Activated T-helper 1 cell treated with anti-CD3 and anti-CD28 coated beads, Interleukin-12 subunit alpha, Interleukin-12 subunit beta, Interleukin-2, Interleukin-4 antibody, amounts not matched to agents 30 ng/mL and 10 ng/mL and 1 ng/mL, durations not matched to agents 14 hours and 24 hours and 36 hours (primary cell): ENCODE results near the gene FOXN4. TPM values are rescaled to one million over a fixed set of nuclear protein-coding genes. Genes with fewer than 3 reads are reported as not detected.
A peak's percentile ranks its signal among the peaks of the same experiment; 100 is the strongest.

Source experiments
- DNase-seq: peaks from one replicate; pipeline ENCODE4 v3.0.0; 2021; ENCODE audit warnings: low spot score
- H3K27ac Mint-ChIP-seq: one replicate; pipeline ENCODE4 v1.8.0; 2021; ENCODE audit warnings: mild to moderate bottlenecking, mixed read lengths
- H3K27me3 Mint-ChIP-seq: one replicate; pipeline ENCODE4 v1.8.0; 2022; ENCODE audit warnings: mild to moderate bottlenecking, moderate library complexity, mixed read lengths; ENCODE audit not compliant: insufficient read depth
- H3K36me3 Mint-ChIP-seq: one replicate; pipeline ENCODE4 v1.8.0; 2021; ENCODE audit warnings: low read depth, mixed read lengths
- H3K4me1 Mint-ChIP-seq: one replicate; pipeline ENCODE4 v1.8.0; 2021; ENCODE audit warnings: low read depth, mixed read lengths
- H3K4me3 Mint-ChIP-seq: one replicate; pipeline ENCODE4 v1.8.0; 2021; ENCODE audit warnings: mild to moderate bottlenecking, moderate library complexity, mixed read lengths
- H3K9me3 Mint-ChIP-seq: one replicate; pipeline ENCODE4 v1.8.0; 2021; ENCODE audit warnings: mixed read lengths
- intact Hi-C: fragments of 100-400 bp; cut with micrococcal nuclease; formaldehyde crosslinking; loops from one replicate; pipeline ENCODE4 v1.15.1; 2024
- total RNA-seq: library from RNA; stranded (reverse); gene quantifications from 2 replicates; pipeline ENCODE4 v1.2.3, GENCODE V29; 2022

The FOXN4 gene
- total RNA-seq, 1 donor from 2014 or later: not detected

- Mint-ChIP-seq H3K4me3 (no peak overlapping the region), H3K27ac (no peak overlapping the region), H3K9me3 (no peaks in the 10 kb centered on the region), H3K36me3 (no peaks in the 10 kb centered on the region), H3K4me1 (no peaks in the 10 kb centered on the region), H3K27me3 (peaks cover 2% of the 10 kb centered on the region)
- no peak for DNase-seq
- intact Hi-C loops: no loop called here
Observed at GRCh38 chr12:109271418-109271817, 37.7 kb downstream of the FOXN4 start.

GRCh38 chr12:109270494-109270893 lies 38.6 kb downstream of the FOXN4 start:
- Mint-ChIP-seq H3K4me1 (no peaks in the 10 kb centered on the region), H3K4me3 (no peak overlapping the region), H3K9me3 (no peaks in the 10 kb centered on the region), H3K36me3 (no peaks in the 10 kb centered on the region), H3K27me3 (peaks cover 2% of the 10 kb centered on the region), H3K27ac (no peak overlapping the region)
- intact Hi-C loops: no loop called here
- DNase-seq: no peak

- H3K36me3 Mint-ChIP-seq: no peaks in the 10 kb centered on the region
- no peak overlapping the region for H3K4me3 Mint-ChIP-seq
- no peaks in the 10 kb centered on the region for H3K4me1 Mint-ChIP-seq
- peaks cover 2% of the 10 kb centered on the region for H3K27me3 Mint-ChIP-seq
- H3K9me3 Mint-ChIP-seq: no peaks in the 10 kb centered on the region
- DNase-seq: no peak
- intact Hi-C loops: no loop called here
- H3K27ac Mint-ChIP-seq: no peak overlapping the region
Observed at GRCh38 chr12:109269428-109269827, 39.7 kb downstream of the FOXN4 start.

- Mint-ChIP-seq H3K27me3 (peaks cover 2% of the 10 kb centered on the region), H3K4me1 (no peaks in the 10 kb centered on the region), H3K36me3 (no peaks in the 10 kb centered on the region), H3K4me3 (no peak overlapping the region), H3K9me3 (no peaks in the 10 kb centered on the region), H3K27ac (no peak overlapping the region)
- no peak for DNase-seq
- intact Hi-C loops: no loop called here
Observed at GRCh38 chr12:109268896-109269295, 40.2 kb downstream of the FOXN4 start.

- intact Hi-C loops: no loop called here
- Mint-ChIP-seq H3K4me1 (no peaks in the 10 kb centered on the region), H3K27ac (no peak overlapping the region), H3K4me3 (no peak overlapping the region), H3K9me3 (no peaks in the 10 kb centered on the region), H3K36me3 (no peaks in the 10 kb centered on the region), H3K27me3 (no peaks in the 10 kb centered on the region)
- no peak for DNase-seq
Observed at GRCh38 chr12:109267361-109267760, 41.7 kb downstream of the FOXN4 start.

- Mint-ChIP-seq H3K4me1 (no peaks in the 10 kb centered on the region), H3K9me3 (no peaks in the 10 kb centered on the region), H3K36me3 (no peaks in the 10 kb centered on the region), H3K4me3 (no peak overlapping the region), H3K27ac (no peak overlapping the region), H3K27me3 (no peaks in the 10 kb centered on the region)
- intact Hi-C loops: no loop called here
- no peak for DNase-seq
Observed at GRCh38 chr12:109266106-109266879, 42.8 kb downstream of the FOXN4 start.

- intact Hi-C loops: loop anchor here (2.0 kb wide), 1 partner anchor 130 kb away; no protein-coding TSS in a partner anchor
- no peak for DNase-seq
- no peak overlapping the region for H3K4me3 Mint-ChIP-seq
- no peaks in the 10 kb centered on the region for H3K4me1 Mint-ChIP-seq
- no peak overlapping the region for H3K27ac Mint-ChIP-seq
- no peaks in the 10 kb centered on the region for H3K36me3 Mint-ChIP-seq
- no peaks in the 10 kb centered on the region for H3K27me3 Mint-ChIP-seq
- H3K9me3 Mint-ChIP-seq: no peaks in the 10 kb centered on the region
Observed at GRCh38 chr12:109264943-109265650, 44.0 kb downstream of the FOXN4 start.

- no peaks in the 10 kb centered on the region for H3K36me3 Mint-ChIP-seq
- DNase-seq: peak; percentile 19
- intact Hi-C loops: loop anchor here (2.0 kb wide), 1 partner anchor 130 kb away; no protein-coding TSS in a partner anchor
- H3K4me1 Mint-ChIP-seq: no peaks in the 10 kb centered on the region
- no peak overlapping the region for H3K27ac Mint-ChIP-seq
- H3K9me3 Mint-ChIP-seq: no peaks in the 10 kb centered on the region
- no peak overlapping the region for H3K4me3 Mint-ChIP-seq
- no peaks in the 10 kb centered on the region for H3K27me3 Mint-ChIP-seq
Observed at GRCh38 chr12:109264095-109264942, 44.8 kb downstream of the FOXN4 start.

- H3K27me3 Mint-ChIP-seq: no peaks in the 10 kb centered on the region
- no peaks in the 10 kb centered on the region for H3K4me1 Mint-ChIP-seq
- intact Hi-C loops: no loop called here
Observed at GRCh38 chr12:109263439-109263838, 45.6 kb downstream of the FOXN4 start.

GRCh38 chr12:109261939-109262338 lies 47.1 kb downstream of the FOXN4 start:
- no peak for DNase-seq
- Mint-ChIP-seq H3K36me3 (no peaks in the 10 kb centered on the region), H3K4me1 (no peaks in the 10 kb centered on the region), H3K4me3 (no peak overlapping the region), H3K27ac (no peak overlapping the region), H3K9me3 (no peaks in the 10 kb centered on the region), H3K27me3 (no peaks in the 10 kb centered on the region)
- intact Hi-C loops: no loop called here

More at GRCh38 chr12:109263439-109263838, 45.6 kb downstream of the FOXN4 start:
- Mint-ChIP-seq H3K27ac (no peak overlapping the region), H3K9me3 (no peaks in the 10 kb centered on the region), H3K36me3 (no peaks in the 10 kb centered on the region), H3K4me3 (no peak overlapping the region)
- no peak for DNase-seq

- no peak for DNase-seq
- Mint-ChIP-seq H3K4me3 (no peak overlapping the region), H3K36me3 (no peaks in the 10 kb centered on the region)
Observed at GRCh38 chr12:109261087-109261486, 48.0 kb downstream of the FOXN4 start.

GRCh38 chr12:109259545-109259895 lies 49.6 kb downstream of the FOXN4 start:
- Mint-ChIP-seq H3K36me3 (no peaks in the 10 kb centered on the region), H3K4me1 (no peaks in the 10 kb centered on the region), H3K4me3 (no peak overlapping the region), H3K27ac (no peak overlapping the region), H3K27me3 (no peaks in the 10 kb centered on the region), H3K9me3 (peaks cover 6% of the 10 kb centered on the region)
- DNase-seq: no peak
- intact Hi-C loops: no loop called here

More at GRCh38 chr12:109261087-109261486, 48.0 kb downstream of the FOXN4 start:
- Mint-ChIP-seq H3K27me3 (no peaks in the 10 kb centered on the region), H3K9me3 (no peaks in the 10 kb centered on the region), H3K4me1 (no peaks in the 10 kb centered on the region), H3K27ac (no peak overlapping the region)
- intact Hi-C loops: no loop called here
